Smooth muscle cell (in vitro differentiated cells): ENCODE data around the gene HSD11B1. TPM values are rescaled to one million over a fixed set of nuclear protein-coding genes. Genes with fewer than 3 reads are reported as not detected.

Experiments used
- DNase-seq: peaks from one replicate; lab custom pipeline; 2025; ENCODE audit not compliant: unreplicated experiment; lab: John Stamatoyannopoulos, UW
- H2AFZ ChIP-seq: fragments of 200-600 bp; sonication (generic); 2 replicates; pipeline ENCODE4 v1.6.0; 2016; ENCODE audit warnings: antibody characterized with exemption, low read depth, mild to moderate bottlenecking
- H3F3A ChIP-seq: fragments of 200-600 bp; sonication (generic); 2 replicates; pipeline ENCODE4 v1.6.0; 2017; ENCODE audit warnings: antibody characterized with exemption, low read depth
- H3K27ac ChIP-seq: fragments of 200-600 bp; sonication (generic); 2 replicates; pipeline ENCODE4 v1.5.1; 2016; ENCODE audit warnings: low read depth, mild to moderate bottlenecking
- H3K27me3 ChIP-seq: fragments of 200-600 bp; sonication (generic); 2 replicates; pipeline ENCODE4 v1.6.1; 2016; ENCODE audit warnings: low read depth, mild to moderate bottlenecking
- H3K36me3 ChIP-seq: fragments of 200-600 bp; sonication (generic); 2 replicates; pipeline ENCODE4 v1.5.1; 2016; ENCODE audit warnings: low read depth
- H3K4me1 ChIP-seq: fragments of 200-600 bp; sonication (generic); 2 replicates; pipeline ENCODE4 v1.5.1; 2016; ENCODE audit warnings: low read depth
- H3K4me2 ChIP-seq: fragments of 200-600 bp; sonication (generic); 2 replicates; pipeline ENCODE4 v1.6.0; 2016; ENCODE audit warnings: mild to moderate bottlenecking
- H3K4me3 ChIP-seq: fragments of 200-600 bp; sonication (generic); 2 replicates; pipeline ENCODE4 v1.5.1; 2016; ENCODE audit warnings: mild to moderate bottlenecking
- H3K79me2 ChIP-seq: fragments of 200-600 bp; sonication (generic); 2 replicates; pipeline ENCODE4 v1.6.0; 2016; ENCODE audit warnings: low read depth, mild to moderate bottlenecking
- H3K9ac ChIP-seq: fragments of 200-600 bp; sonication (generic); 2 replicates; pipeline ENCODE4 v1.6.0; 2016; ENCODE audit warnings: low read depth
- H3K9me3 ChIP-seq: fragments of 200-600 bp; sonication (generic); replicated peaks from 2 replicates; pipeline ENCODE4 v1.5.1; 2016; ENCODE audit warnings: low read depth
- H4K20me1 ChIP-seq: fragments of 200-600 bp; sonication (generic); 2 replicates; pipeline ENCODE4 v1.6.0; 2016; ENCODE audit warnings: low read depth
- WGBS: methylation state at CpG from one replicate; pipeline ENCODE4 v1.1.7; 2016; ENCODE audit warnings: low lambda C conversion rate; 5-methylcytosine and 5-hydroxymethylcytosine counted together
- polyA plus RNA-seq: library from polyadenylated mRNA; unstranded; fragments of >200 nt; fragmentation: Nextera tagmentation; extraction: Ambion mirVana; gene quantifications from 2 replicates; pipeline ENCODE4 v1.2.1, GENCODE V29; 2016
- total RNA-seq: library from RNA; depleted of rRNA; stranded (reverse); fragments of >200 nt; gene quantifications from 2 replicates; pipeline ENCODE4 v1.2.3, GENCODE V29; 2014
- TF ChIP-seq, protein P1 (sequence below): fragments of 200-600 bp; sonication (generic); IDR thresholded peaks from 2 replicates; pipeline ENCODE4 v1.5.1; 2017; ENCODE audit warnings: borderline replicate concordance, mild to moderate bottlenecking, antibody characterized with exemption; ENCODE audit not compliant: insufficient read depth, poor library complexity, severe bottlenecking

Gene HSD11B1
- total and polyA plus RNA-seq, 2 experiments from 2014 or later = not detected

GRCh38 chr1:209756615-209757445 is 52.2 kb downstream of the HSD11B1 start:
- H3K27me3 ChIP-seq = peaks cover 7% of the 10 kb centered on the region
- 97% methylated on average over 5 of the region's 5 CpGs for WGBS
- no peaks in the 10 kb centered on the region for H3K79me2 ChIP-seq
- no peaks in the 10 kb centered on the region for H4K20me1 ChIP-seq
- no peaks in the 10 kb centered on the region for H3K36me3 ChIP-seq
- TF ChIP-seq, protein P1, sequence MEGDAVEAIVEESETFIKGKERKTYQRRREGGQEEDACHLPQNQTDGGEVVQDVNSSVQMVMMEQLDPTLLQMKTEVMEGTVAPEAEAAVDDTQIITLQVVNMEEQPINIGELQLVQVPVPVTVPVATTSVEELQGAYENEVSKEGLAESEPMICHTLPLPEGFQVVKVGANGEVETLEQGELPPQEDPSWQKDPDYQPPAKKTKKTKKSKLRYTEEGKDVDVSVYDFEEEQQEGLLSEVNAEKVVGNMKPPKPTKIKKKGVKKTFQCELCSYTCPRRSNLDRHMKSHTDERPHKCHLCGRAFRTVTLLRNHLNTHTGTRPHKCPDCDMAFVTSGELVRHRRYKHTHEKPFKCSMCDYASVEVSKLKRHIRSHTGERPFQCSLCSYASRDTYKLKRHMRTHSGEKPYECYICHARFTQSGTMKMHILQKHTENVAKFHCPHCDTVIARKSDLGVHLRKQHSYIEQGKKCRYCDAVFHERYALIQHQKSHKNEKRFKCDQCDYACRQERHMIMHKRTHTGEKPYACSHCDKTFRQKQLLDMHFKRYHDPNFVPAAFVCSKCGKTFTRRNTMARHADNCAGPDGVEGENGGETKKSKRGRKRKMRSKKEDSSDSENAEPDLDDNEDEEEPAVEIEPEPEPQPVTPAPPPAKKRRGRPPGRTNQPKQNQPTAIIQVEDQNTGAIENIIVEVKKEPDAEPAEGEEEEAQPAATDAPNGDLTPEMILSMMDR = no peak
- H3K27ac ChIP-seq = no peak overlapping the region
- no peaks in the 10 kb centered on the region for H3F3A ChIP-seq
- no peak overlapping the region for H3K4me3 ChIP-seq
- no peaks in the 10 kb centered on the region for H3K4me1 ChIP-seq
- H3K4me2 ChIP-seq = no peak overlapping the region
- no peaks in the 10 kb centered on the region for H3K9me3 ChIP-seq
- no peak overlapping the region for H3K9ac ChIP-seq
- no peak for DNase-seq
- no peak overlapping the region for H2AFZ ChIP-seq

- Histone ChIP-seq H3K4me2 (no peak overlapping the region), H3K4me1 (no peaks in the 10 kb centered on the region), H2AFZ (no peak overlapping the region), H3K9me3 (no peaks in the 10 kb centered on the region), H3K36me3 (no peaks in the 10 kb centered on the region), H3K79me2 (no peaks in the 10 kb centered on the region), H3K27ac (no peak overlapping the region), H3K27me3 (peaks cover 7% of the 10 kb centered on the region), H3K4me3 (no peak overlapping the region), H3K9ac (no peak overlapping the region), H3F3A (no peaks in the 10 kb centered on the region), H4K20me1 (no peaks in the 10 kb centered on the region)
- DNase-seq = no peak
- WGBS = 58% methylated on average over 3 of the region's 3 CpGs
- TF ChIP-seq, protein P1 = no peak
These were observed 53.8 kb downstream of the HSD11B1 start for GRCh38 chr1:209758400-209758799.

- no peak overlapping the region for H3K9ac ChIP-seq
- H3K27me3 ChIP-seq = peaks cover 7% of the 10 kb centered on the region
- no peak overlapping the region for H3K4me2 ChIP-seq
- no peak for DNase-seq
- no peaks in the 10 kb centered on the region for H4K20me1 ChIP-seq
- no peak overlapping the region for H3K4me3 ChIP-seq
- H2AFZ ChIP-seq = no peak overlapping the region
- H3K4me1 ChIP-seq = no peaks in the 10 kb centered on the region
- no peak overlapping the region for H3K27ac ChIP-seq
- TF ChIP-seq, protein P1 = no peak
- H3K36me3 ChIP-seq = no peaks in the 10 kb centered on the region
- H3K79me2 ChIP-seq = no peaks in the 10 kb centered on the region
- H3K9me3 ChIP-seq = no peaks in the 10 kb centered on the region
- no peaks in the 10 kb centered on the region for H3F3A ChIP-seq
- 91% methylated on average over 12 of the region's 12 CpGs for WGBS
These were observed 55.2 kb downstream of the HSD11B1 start for GRCh38 chr1:209759829-209760359.
